ENCODE results near the gene GPC6. TPM values are rescaled to one million over a fixed set of nuclear protein-coding genes. Genes with fewer than 3 reads are reported as not detected.

The GPC6 gene
- polyA plus RNA-seq, 4 donors: 0.22 to 45.0 (median 1.4) TPM

DNA sequence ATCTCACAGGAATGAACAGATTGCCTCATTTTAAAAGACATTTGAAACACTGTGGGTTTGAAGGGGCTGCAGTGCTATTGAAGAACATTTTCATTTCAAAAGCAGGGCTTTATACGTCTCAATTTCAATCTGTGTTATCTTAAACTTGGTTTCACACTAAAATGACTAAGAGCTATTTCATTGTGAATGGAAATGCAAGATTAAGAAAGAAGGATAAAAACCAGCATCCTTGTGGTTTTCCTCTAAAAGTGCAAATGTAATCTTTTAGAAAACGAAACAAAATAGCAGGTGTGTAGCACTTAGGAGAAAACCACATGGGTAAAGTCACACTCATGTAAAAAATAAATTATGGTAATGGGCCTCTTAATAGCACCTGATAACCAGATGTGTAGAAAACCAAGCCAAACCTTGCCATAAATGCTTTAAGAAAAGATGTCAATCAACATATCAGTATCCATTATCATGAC lies 397.7 kb downstream of the GPC6 start:
- Histone ChIP-seq H3K36me3 (ENCODE audit: control insufficient read depth in 3 of 3, insufficient read depth in 2 of 3, low read depth in 1 of 3, low read length in 3 of 3) (no peaks in the 10 kb centered on the region), H3K9me3 (ENCODE audit: control insufficient read depth in 2 of 2, insufficient read depth in 1 of 2, low read depth in 1 of 2, low read length in 1 of 2) (no peaks in the 10 kb centered on the region), H3K27ac (ENCODE audit: low read depth in 1 of 3, low read length in 2 of 3) (no peak overlapping the region), H3K27me3 (ENCODE audit: control insufficient read depth in 3 of 3, insufficient read depth in 3 of 3, low read length in 3 of 3) (no peaks in the 10 kb centered on the region), H3K4me1 (ENCODE audit: control insufficient read depth in 3 of 3, insufficient read depth in 2 of 3, low read depth in 1 of 3, low read length in 2 of 3) (no peaks in the 10 kb centered on the region), H3K4me3 (ENCODE audit: low read depth in 1 of 3, low read length in 3 of 3) (no peak overlapping the region)
- no peak for FAIRE-seq
- WGBS, 3 donors: 50 to 53% (median 53%) methylated on average over 2 of the region's 2 CpGs
- no peak for DNase-seq

DNA sequence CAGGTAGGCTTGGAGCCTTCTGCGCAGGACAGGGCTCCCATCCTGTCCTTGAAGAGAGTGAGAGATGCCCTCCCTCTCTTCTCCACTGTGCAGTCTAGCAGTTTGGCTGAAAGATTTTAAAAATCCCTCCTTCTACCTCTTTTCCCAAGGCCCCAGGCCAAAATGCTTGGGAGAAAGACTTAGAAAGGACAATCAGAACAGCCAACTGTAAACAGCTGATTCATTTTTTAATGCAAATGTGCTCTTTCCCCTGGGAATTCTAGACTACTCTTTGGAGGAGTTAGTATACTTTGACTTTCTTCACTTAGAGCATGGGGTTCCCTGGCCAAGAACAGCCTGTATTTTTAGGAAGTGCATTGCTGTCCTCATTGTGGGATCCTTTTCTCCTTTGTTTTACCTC lies 398.9 kb downstream of the GPC6 start:
- FAIRE-seq (no peak), DNase-seq (no peak)
- no peaks in the 10 kb centered on the region for H3K36me3 ChIP-seq (ENCODE audit: control insufficient read depth in 3 of 3, insufficient read depth in 2 of 3, low read depth in 1 of 3, low read length in 3 of 3)
- H3K4me1 ChIP-seq (ENCODE audit: control insufficient read depth in 3 of 3, insufficient read depth in 2 of 3, low read depth in 1 of 3, low read length in 2 of 3): no peaks in the 10 kb centered on the region
- H3K27me3 ChIP-seq (ENCODE audit: control insufficient read depth in 3 of 3, insufficient read depth in 3 of 3, low read length in 3 of 3): no peaks in the 10 kb centered on the region
- 91 to 100% (median 98%) methylated on average over 1 of the region's 1 CpG for WGBS, 3 donors
- no peak overlapping the region for H3K27ac ChIP-seq (ENCODE audit: low read depth in 1 of 3, low read length in 2 of 3)
- no peaks in the 10 kb centered on the region for H3K9me3 ChIP-seq (ENCODE audit: control insufficient read depth in 2 of 2, insufficient read depth in 1 of 2, low read depth in 1 of 2, low read length in 1 of 2)
- no peak overlapping the region for H3K4me3 ChIP-seq (ENCODE audit: low read depth in 1 of 3, low read length in 3 of 3)

DNA sequence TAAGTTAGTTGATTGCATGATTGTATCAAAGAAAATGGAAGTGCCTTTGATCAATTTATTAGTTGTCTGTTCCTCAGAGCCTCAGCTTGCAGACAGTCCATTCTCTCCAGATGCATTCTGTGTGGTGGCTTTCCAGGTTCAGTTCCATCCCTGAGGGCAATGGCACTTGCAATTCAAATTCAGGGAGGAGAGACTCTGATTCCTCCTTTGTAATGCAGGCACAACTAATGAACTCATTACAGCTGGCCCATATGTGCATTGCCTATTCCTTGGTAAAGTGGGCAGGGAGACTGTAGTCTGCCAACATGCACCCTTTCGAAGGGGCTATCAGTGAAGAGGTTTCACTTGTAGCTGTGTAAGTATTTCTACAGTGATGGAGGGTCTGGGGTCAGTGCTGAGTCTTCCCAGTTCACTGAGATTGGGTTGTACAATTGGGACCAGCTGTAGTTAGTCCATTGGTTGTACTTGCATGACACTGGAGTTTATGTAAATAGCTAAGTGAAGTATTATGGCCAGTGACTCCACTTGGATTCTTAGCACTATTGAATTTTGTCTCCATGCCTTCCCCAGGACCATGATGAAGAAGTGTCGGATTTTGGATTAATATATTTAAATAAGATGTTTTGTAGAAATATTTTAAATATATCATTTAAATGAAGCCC lies 401.7 kb downstream of the GPC6 start:
- FAIRE-seq (no peak), DNase-seq (no peak)
- 75 to 81% (median 80%) methylated on average over 2 of the region's 2 CpGs for WGBS, 3 donors
- H3K4me3 ChIP-seq (ENCODE audit: low read depth in 1 of 3, low read length in 3 of 3): no peak overlapping the region
- no peaks in the 10 kb centered on the region for H3K9me3 ChIP-seq (ENCODE audit: control insufficient read depth in 2 of 2, insufficient read depth in 1 of 2, low read depth in 1 of 2, low read length in 1 of 2)
- no peak overlapping the region for H3K27ac ChIP-seq (ENCODE audit: low read depth in 1 of 3, low read length in 2 of 3)
- H3K4me1 ChIP-seq (ENCODE audit: control insufficient read depth in 3 of 3, insufficient read depth in 2 of 3, low read depth in 1 of 3, low read length in 2 of 3): no peaks in the 10 kb centered on the region
- no peaks in the 10 kb centered on the region for H3K36me3 ChIP-seq (ENCODE audit: control insufficient read depth in 3 of 3, insufficient read depth in 2 of 3, low read depth in 1 of 3, low read length in 3 of 3)
- no peaks in the 10 kb centered on the region for H3K27me3 ChIP-seq (ENCODE audit: control insufficient read depth in 3 of 3, insufficient read depth in 3 of 3, low read length in 3 of 3)

DNA sequence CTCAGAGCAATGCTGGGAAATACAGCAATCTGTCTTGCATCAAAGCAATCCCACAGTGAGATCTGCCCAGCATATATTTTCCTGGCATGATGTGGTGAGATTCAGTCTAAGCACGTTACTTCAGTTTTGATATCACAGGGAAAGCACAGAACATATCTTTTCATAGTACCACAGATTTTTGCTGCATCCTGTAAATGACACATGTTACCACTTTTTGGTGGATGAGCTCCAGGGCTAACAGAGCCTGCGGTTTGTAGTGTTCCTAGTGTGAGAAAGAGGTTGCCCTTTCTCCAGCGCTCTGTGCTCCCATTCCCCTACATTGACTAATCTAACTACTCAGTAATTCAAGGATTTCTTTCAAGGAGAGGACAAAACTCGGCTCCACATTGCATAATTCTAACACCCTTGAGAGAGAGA lies 409.0 kb downstream of the GPC6 start:
- no peak for DNase-seq
- Histone ChIP-seq H3K27ac (ENCODE audit: low read depth in 1 of 3, low read length in 2 of 3) (no peak overlapping the region), H3K4me3 (ENCODE audit: low read depth in 1 of 3, low read length in 3 of 3) (no peak overlapping the region), H3K4me1 (ENCODE audit: control insufficient read depth in 3 of 3, insufficient read depth in 2 of 3, low read depth in 1 of 3, low read length in 2 of 3) (no peaks in the 10 kb centered on the region), H3K9me3 (ENCODE audit: control insufficient read depth in 2 of 2, insufficient read depth in 1 of 2, low read depth in 1 of 2, low read length in 1 of 2) (no peaks in the 10 kb centered on the region), H3K36me3 (ENCODE audit: control insufficient read depth in 3 of 3, insufficient read depth in 2 of 3, low read depth in 1 of 3, low read length in 3 of 3) (no peaks in the 10 kb centered on the region), H3K27me3 (ENCODE audit: control insufficient read depth in 3 of 3, insufficient read depth in 3 of 3, low read length in 3 of 3) (no peaks in the 10 kb centered on the region)
- no peak for FAIRE-seq
- 64 to 69% (median 68%) methylated on average over 4 of the region's 4 CpGs for WGBS, 3 donors

DNA sequence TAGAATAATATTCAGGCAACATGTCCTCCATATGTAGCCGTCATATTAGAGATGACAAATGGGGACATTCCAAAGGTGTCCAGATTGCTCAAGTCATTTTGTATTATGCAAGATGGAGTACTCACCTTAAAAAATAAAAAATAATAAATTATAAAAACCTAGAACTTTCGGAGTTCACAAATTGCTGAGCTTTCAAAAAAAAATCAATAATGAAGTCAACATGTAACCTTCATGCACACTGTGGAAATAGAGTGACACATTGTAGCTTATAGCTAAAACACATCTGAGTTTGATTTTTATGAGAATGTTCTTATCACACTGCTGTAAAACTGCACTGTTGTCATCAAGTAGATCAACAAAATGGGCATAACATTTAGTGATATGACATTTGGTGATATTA lies 411.2 kb downstream of the GPC6 start:
- Histone ChIP-seq H3K4me3 (ENCODE audit: low read depth in 1 of 3, low read length in 3 of 3) (no peak overlapping the region), H3K36me3 (ENCODE audit: control insufficient read depth in 3 of 3, insufficient read depth in 2 of 3, low read depth in 1 of 3, low read length in 3 of 3) (no peaks in the 10 kb centered on the region)
- no peak for FAIRE-seq

DNA sequence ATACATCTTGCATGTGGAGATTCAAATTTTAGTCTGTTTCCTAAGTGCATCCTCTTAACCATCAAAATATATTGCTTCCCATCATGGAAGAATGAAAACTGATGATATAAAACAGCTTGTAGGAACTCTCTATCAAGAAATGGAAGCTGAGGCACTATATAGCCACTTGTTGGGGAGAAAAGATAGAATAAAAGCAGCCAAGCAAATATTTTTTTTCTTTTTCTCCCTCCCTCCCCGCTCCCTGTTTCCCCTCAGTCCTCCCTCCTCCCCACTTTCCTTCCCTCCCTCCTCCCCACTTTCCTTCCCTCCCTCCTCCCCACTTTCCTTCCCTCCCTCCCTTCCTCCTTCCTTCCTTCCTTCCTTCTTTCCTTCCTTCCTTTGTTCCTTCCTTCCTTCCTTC lies 413.8 kb downstream of the GPC6 start:
- Histone ChIP-seq H3K4me3 (ENCODE audit: low read depth in 1 of 3, low read length in 3 of 3) (no peak overlapping the region), H3K27me3 (ENCODE audit: control insufficient read depth in 3 of 3, insufficient read depth in 3 of 3, low read length in 3 of 3) (no peaks in the 10 kb centered on the region), H3K4me1 (ENCODE audit: control insufficient read depth in 3 of 3, insufficient read depth in 2 of 3, low read depth in 1 of 3, low read length in 2 of 3) (no peaks in the 10 kb centered on the region), H3K36me3 (ENCODE audit: control insufficient read depth in 3 of 3, insufficient read depth in 2 of 3, low read depth in 1 of 3, low read length in 3 of 3) (no peaks in the 10 kb centered on the region), H3K9me3 (ENCODE audit: control insufficient read depth in 2 of 2, insufficient read depth in 1 of 2, low read depth in 1 of 2, low read length in 1 of 2) (no peaks in the 10 kb centered on the region), H3K27ac (ENCODE audit: low read depth in 1 of 3, low read length in 2 of 3) (no peak overlapping the region)
- no peak for FAIRE-seq
- no peak for DNase-seq
- 75 to 93% (median 78%) methylated on average over 1 of the region's 1 CpG for WGBS, 3 donors

More for the DNA sequence above, 411.2 kb downstream of the GPC6 start:
- no peaks in the 10 kb centered on the region for H3K9me3 ChIP-seq (ENCODE audit: control insufficient read depth in 2 of 2, insufficient read depth in 1 of 2, low read depth in 1 of 2, low read length in 1 of 2)
- H3K4me1 ChIP-seq (ENCODE audit: control insufficient read depth in 3 of 3, insufficient read depth in 2 of 3, low read depth in 1 of 3, low read length in 2 of 3): no peaks in the 10 kb centered on the region
- H3K27me3 ChIP-seq (ENCODE audit: control insufficient read depth in 3 of 3, insufficient read depth in 3 of 3, low read length in 3 of 3): no peaks in the 10 kb centered on the region
- WGBS, 3 donors: 81 to 94% (median 91%) methylated on average over 2 of the region's 2 CpGs
- H3K27ac ChIP-seq (ENCODE audit: low read depth in 1 of 3, low read length in 2 of 3): no peak overlapping the region
- DNase-seq: no peak

DNA sequence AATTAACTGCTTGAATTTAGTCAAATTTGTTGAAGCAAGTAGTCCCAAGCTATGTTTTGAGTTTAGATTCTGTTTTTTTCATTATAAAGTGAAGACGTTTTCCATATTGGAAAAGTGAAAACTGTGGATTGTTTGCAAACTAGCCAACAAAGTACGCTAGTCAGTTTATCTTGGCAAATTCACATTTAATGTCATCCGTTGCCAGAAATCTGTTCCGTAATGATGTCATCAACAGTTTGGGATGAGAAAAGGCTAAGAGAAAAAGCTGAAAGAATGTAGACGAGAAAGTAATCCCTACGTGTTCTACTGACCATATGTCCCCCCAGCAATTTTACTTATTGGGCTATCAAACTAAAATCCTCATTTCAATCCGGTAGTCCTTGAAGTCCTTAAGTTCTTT lies 419.6 kb downstream of the GPC6 start:
- WGBS, 3 donors: 67 to 83% (median 81%) methylated on average over 7 of the region's 7 CpGs
- no peak for FAIRE-seq
- no peaks in the 10 kb centered on the region for H3K27me3 ChIP-seq (ENCODE audit: control insufficient read depth in 3 of 3, insufficient read depth in 3 of 3, low read length in 3 of 3)
- H3K4me3 ChIP-seq (ENCODE audit: low read depth in 1 of 3, low read length in 3 of 3): no peak overlapping the region
- H3K36me3 ChIP-seq (ENCODE audit: control insufficient read depth in 3 of 3, insufficient read depth in 2 of 3, low read depth in 1 of 3, low read length in 3 of 3): no peaks in the 10 kb centered on the region
- no peak overlapping the region for H3K27ac ChIP-seq (ENCODE audit: low read depth in 1 of 3, low read length in 2 of 3)
- no peaks in the 10 kb centered on the region for H3K9me3 ChIP-seq (ENCODE audit: control insufficient read depth in 2 of 2, insufficient read depth in 1 of 2, low read depth in 1 of 2, low read length in 1 of 2)
- no peaks in the 10 kb centered on the region for H3K4me1 ChIP-seq (ENCODE audit: control insufficient read depth in 3 of 3, insufficient read depth in 2 of 3, low read depth in 1 of 3, low read length in 2 of 3)
- DNase-seq: no peak

DNA sequence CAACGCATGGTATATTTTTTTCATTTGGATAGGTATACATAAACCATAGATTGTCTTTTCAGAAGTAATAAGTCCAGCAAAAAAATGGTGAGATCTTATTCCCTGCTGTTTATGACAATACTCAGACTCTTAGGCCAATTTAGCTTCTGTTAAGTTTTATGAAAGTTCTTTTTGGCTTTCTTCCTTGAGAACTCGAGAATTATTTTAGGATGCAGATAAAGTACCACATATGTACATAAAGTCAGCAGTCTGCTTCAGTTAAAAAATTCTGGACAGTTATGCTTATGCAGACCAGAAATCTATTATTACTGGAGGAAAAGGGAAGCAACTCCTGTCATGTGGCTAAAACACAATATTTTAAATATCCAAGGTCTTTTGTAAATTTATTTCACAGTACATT lies 422.9 kb downstream of the GPC6 start:
- DNase-seq (no peak), FAIRE-seq (no peak)
- no peak overlapping the region for H3K4me3 ChIP-seq (ENCODE audit: low read depth in 1 of 3, low read length in 3 of 3)
- WGBS, 3 donors: 72 to 88% (median 76%) methylated on average over 2 of the region's 2 CpGs
- H3K27me3 ChIP-seq (ENCODE audit: control insufficient read depth in 3 of 3, insufficient read depth in 3 of 3, low read length in 3 of 3): no peaks in the 10 kb centered on the region
- H3K4me1 ChIP-seq (ENCODE audit: control insufficient read depth in 3 of 3, insufficient read depth in 2 of 3, low read depth in 1 of 3, low read length in 2 of 3): no peaks in the 10 kb centered on the region
- no peaks in the 10 kb centered on the region for H3K36me3 ChIP-seq (ENCODE audit: control insufficient read depth in 3 of 3, insufficient read depth in 2 of 3, low read depth in 1 of 3, low read length in 3 of 3)
- no peaks in the 10 kb centered on the region for H3K9me3 ChIP-seq (ENCODE audit: control insufficient read depth in 2 of 2, insufficient read depth in 1 of 2, low read depth in 1 of 2, low read length in 1 of 2)
- H3K27ac ChIP-seq (ENCODE audit: low read depth in 1 of 3, low read length in 2 of 3): no peak overlapping the region

DNA sequence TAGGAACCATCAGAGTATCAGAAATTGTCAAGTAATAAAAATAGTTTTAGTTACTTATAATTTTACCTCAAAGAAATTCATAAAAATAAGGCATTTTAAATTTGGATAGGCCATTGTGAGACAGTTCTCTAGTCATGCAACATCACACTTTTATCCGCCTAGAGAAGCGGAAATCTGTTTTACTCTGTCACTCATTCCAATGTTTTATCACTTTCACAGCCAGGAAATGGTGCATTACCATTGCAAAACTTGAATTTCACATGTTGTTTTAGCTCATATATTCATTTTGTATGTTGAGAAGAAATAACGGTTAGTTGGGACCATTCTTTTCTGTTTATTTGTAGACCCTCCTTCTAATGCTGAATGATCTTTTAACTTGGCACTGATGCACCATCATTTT lies 427.2 kb downstream of the GPC6 start:
- DNase-seq: no peak

More for the DNA sequence above, 427.2 kb downstream of the GPC6 start:
- no peaks in the 10 kb centered on the region for H3K9me3 ChIP-seq (ENCODE audit: control insufficient read depth in 2 of 2, insufficient read depth in 1 of 2, low read depth in 1 of 2, low read length in 1 of 2)
- 93 to 96% (median 93%) methylated on average over 3 of the region's 3 CpGs for WGBS, 3 donors
- no peaks in the 10 kb centered on the region for H3K27me3 ChIP-seq (ENCODE audit: control insufficient read depth in 3 of 3, insufficient read depth in 3 of 3, low read length in 3 of 3)
- H3K4me1 ChIP-seq (ENCODE audit: control insufficient read depth in 3 of 3, insufficient read depth in 2 of 3, low read depth in 1 of 3, low read length in 2 of 3): no peaks in the 10 kb centered on the region
- no peaks in the 10 kb centered on the region for H3K36me3 ChIP-seq (ENCODE audit: control insufficient read depth in 3 of 3, insufficient read depth in 2 of 3, low read depth in 1 of 3, low read length in 3 of 3)
- no peak for FAIRE-seq
- H3K27ac ChIP-seq (ENCODE audit: low read depth in 1 of 3, low read length in 2 of 3): no peak overlapping the region
- no peak overlapping the region for H3K4me3 ChIP-seq (ENCODE audit: low read depth in 1 of 3, low read length in 3 of 3)

Measured in small intestine (tissue), 7 donors.